ENCODE measurements around the gene LY6G5C.

- TF ChIP-seq MAX (CRISPR knock-in tag; IDR thresholded peaks at IDR 0.05) = no peak
- no peak for TF ChIP-seq CEBPB (tag; IDR thresholded peaks at IDR 0.05)
- TF ChIP-seq CTCF (IDR thresholded peaks at IDR 0.05 in 2 of 3, conservative IDR thresholded peaks at IDR 0.05 in 1 of 3; ENCODE audit: insufficient read depth in 2 of 3, low read depth in 1 of 3, low read length in 3 of 3) = no peak
- no peak for TF ChIP-seq SREBF1 (IDR thresholded peaks at IDR 0.05; ENCODE audit: borderline replicate concordance, low read depth, low read length)
- TF ChIP-seq POLR2AphosphoS5 (IDR thresholded peaks at IDR 0.05; ENCODE audit: control insufficient read depth, insufficient read depth, low read depth, low read length) = no peak
Measured at GRCh38 chr6:31692353-31692752, 11.5 kb upstream of the LY6G5C start.
